H1 (cell line): ENCODE results near the gene F10. TPM values are rescaled to one million over a fixed set of nuclear protein-coding genes. Genes with fewer than 3 reads are reported as not detected.

Experiments
- CTCF ChIA-PET: fragments of 300-600 bp; sonication (Branson Sonifier 250); formaldehyde crosslinking; loops from one replicate; lab custom pipeline; 2021; ENCODE audit not compliant: partially characterized antibody; lab: Charles Lee
- POLR2A ChIA-PET: fragments of 300-600 bp; sonication (Branson Sonifier 250); formaldehyde crosslinking; loops from one replicate; lab custom pipeline; 2021; ENCODE audit warnings: inconsistent platforms; ENCODE audit not compliant: partially characterized antibody; lab: Charles Lee
- DNase-seq, 2 experiments: peaks; one replicate each; pipeline versions ENCODE4 v3.0.0 to v3.0.0-alpha.2; 2010 to 2022; ENCODE audit warnings: low spot score in 2 of 2, low read depth in 1 of 2, mixed read lengths in 1 of 2
- FAIRE-seq: peaks from 2 replicates; lab custom pipeline; 2011; peaks lifted over from hg19 to GRCh38; lab: Jason Lieb, UNC
- H2AFZ ChIP-seq: 2 replicates; pipeline ENCODE4 v1.8.1; 2012; ENCODE audit warnings: low read length, inconsistent platforms
- H2AK5ac ChIP-seq: 2 replicates; pipeline ENCODE4 v1.6.1; 2013; ENCODE audit warnings: low read depth, low read length
- H2BK120ac ChIP-seq: replicated peaks from 2 replicates; pipeline ENCODE3; 2013; ENCODE audit warnings: low read depth, low read length, inconsistent platforms
- H2BK12ac ChIP-seq: 2 replicates; pipeline ENCODE4 v1.6.1; 2013; ENCODE audit warnings: low read depth, low read length
- H2BK15ac ChIP-seq: 2 replicates; pipeline ENCODE4 v1.6.1; 2013; ENCODE audit warnings: low read length
- H2BK20ac ChIP-seq: 2 replicates; pipeline ENCODE4 v1.6.1; 2013; ENCODE audit warnings: low read length
- H2BK5ac ChIP-seq: 2 replicates; pipeline ENCODE4 v1.6.1; 2013; ENCODE audit warnings: low read depth, low read length
- H3K14ac ChIP-seq: 2 replicates; pipeline ENCODE4 v1.6.1; 2013; ENCODE audit warnings: inconsistent platforms; ENCODE audit not compliant: insufficient read length
- H3K18ac ChIP-seq: 2 replicates; pipeline ENCODE4 v1.6.1; 2013; ENCODE audit warnings: low read length; ENCODE audit errors: extremely low read depth
- H3K23ac ChIP-seq: 2 replicates; pipeline ENCODE4 v1.6.1; 2013; ENCODE audit warnings: inconsistent platforms; ENCODE audit not compliant: insufficient read length
- H3K23me2 ChIP-seq: 2 replicates; pipeline ENCODE4 v1.6.1; 2013; ENCODE audit warnings: low read depth, low read length
- H3K27ac ChIP-seq: 2 replicates; pipeline ENCODE4 v1.6.1; 2011; ENCODE audit warnings: low read depth, low read length, inconsistent platforms
- H3K27me3 ChIP-seq, 4 experiments: replicated peaks in 1 of 4; 1 replicate in 1 of 4; 2 replicates in 3 of 4; pipeline versions ENCODE4 v1.6.1 to v1.8.1; 2011 to 2013; ENCODE audit warnings: low read length in 3 of 4, mild to moderate bottlenecking in 3 of 4, inconsistent platforms in 2 of 4, mixed read lengths in 2 of 4, moderate library complexity in 1 of 4; ENCODE audit not compliant: control insufficient read depth in 3 of 4, insufficient read depth in 3 of 4; ENCODE audit errors: extremely low read depth in 1 of 4
- H3K36me3 ChIP-seq, 4 experiments: 2 replicates each; pipeline versions ENCODE4 v1.6.1 to v1.8.1; 2011 to 2013; ENCODE audit warnings: mild to moderate bottlenecking in 4 of 4, low read length in 3 of 4, moderate library complexity in 2 of 4, control low read depth in 1 of 4, inconsistent platforms in 1 of 4; ENCODE audit not compliant: insufficient read depth in 4 of 4, control insufficient read depth in 2 of 4
- H3K4ac ChIP-seq: replicated peaks from 2 replicates; pipeline ENCODE3; 2013; ENCODE audit warnings: low read length, low read depth, mixed read lengths, inconsistent platforms; ENCODE audit not compliant: insufficient read length
- H3K4me1 ChIP-seq, 4 experiments: replicated peaks in 1 of 4; 1 replicate in 1 of 4; 2 replicates in 3 of 4; pipeline versions ENCODE4 v1.6.1 to v1.8.1; 2011 to 2013; ENCODE audit warnings: low read length in 3 of 4, inconsistent platforms in 2 of 4, mixed read lengths in 1 of 4; ENCODE audit not compliant: insufficient read depth in 4 of 4, control insufficient read depth in 3 of 4
- H3K4me2 ChIP-seq, 2 experiments: 2 replicates each; pipeline versions ENCODE4 v1.6.1 to v1.8.1; 2011 to 2013; ENCODE audit warnings: low read depth in 2 of 2, low read length in 2 of 2, control low read depth in 1 of 2, inconsistent platforms in 1 of 2, mild to moderate bottlenecking in 1 of 2; ENCODE audit not compliant: insufficient read depth in 1 of 2
- H3K4me3 ChIP-seq, 4 experiments: fragments of 200-600, 300-600 bp in 1 of 4; sonication (generic), shearing (Covaris generic), sonication (Bioruptor Twin) in 1 of 4; 2 replicates each; pipeline versions ENCODE4 v1.5.1 to v1.8.1; 2011 to 2016; ENCODE audit warnings: low read length in 4 of 4, low read depth in 3 of 4, control low read depth in 2 of 4, inconsistent platforms in 2 of 4, mild to moderate bottlenecking in 2 of 4, mixed read lengths in 1 of 4, moderate library complexity in 1 of 4; ENCODE audit not compliant: insufficient read depth in 2 of 4; ENCODE audit errors: extremely low read depth in 1 of 4
- H3K56ac ChIP-seq: replicated peaks from 2 replicates; pipeline ENCODE3; 2013; ENCODE audit warnings: low read depth, mild to moderate bottlenecking, mixed read lengths, low read length, inconsistent platforms; ENCODE audit not compliant: insufficient read length
- H3K79me1 ChIP-seq: 2 replicates; pipeline ENCODE4 v1.6.1; 2013; ENCODE audit warnings: low read depth, low read length, control low read depth
- H3K79me2 ChIP-seq, 2 experiments: 2 replicates each; pipeline versions ENCODE4 v1.6.1 to v1.8.1; 2012 to 2013; ENCODE audit warnings: low read length in 2 of 2, mild to moderate bottlenecking in 2 of 2, inconsistent platforms in 1 of 2; ENCODE audit not compliant: insufficient read depth in 2 of 2, control insufficient read depth in 1 of 2
- H3K9ac ChIP-seq, 4 experiments: replicated peaks in 1 of 4; 1 replicate in 1 of 4; 2 replicates in 3 of 4; pipeline versions ENCODE4 v1.6.1 to v1.8.1; 2011 to 2013; ENCODE audit warnings: low read depth in 3 of 4, low read length in 3 of 4, control low read depth in 2 of 4, mild to moderate bottlenecking in 2 of 4, moderate library complexity in 2 of 4, inconsistent platforms in 1 of 4; ENCODE audit errors: extremely low read depth in 1 of 4
- H3K9me3 ChIP-seq, 2 experiments: 2 replicates each; pipeline versions ENCODE4 v1.6.1 to v1.8.1; 2012 to 2013; ENCODE audit warnings: mild to moderate bottlenecking in 2 of 2, moderate library complexity in 2 of 2, control low read depth in 1 of 2, inconsistent platforms in 1 of 2, low read depth in 1 of 2, low read length in 1 of 2, mixed read lengths in 1 of 2; ENCODE audit not compliant: insufficient read depth in 2 of 2
- H4K20me1 ChIP-seq, 2 experiments: replicated peaks in 1 of 2; 2 replicates each; pipeline versions ENCODE3 to v1.8.1; 2011 to 2013; ENCODE audit warnings: inconsistent platforms in 2 of 2, low read length in 2 of 2, mild to moderate bottlenecking in 1 of 2; ENCODE audit not compliant: insufficient read depth in 2 of 2, control insufficient read depth in 1 of 2
- H4K5ac ChIP-seq: 2 replicates; pipeline ENCODE4 v1.6.1; 2013; ENCODE audit warnings: low read length, low read depth, mixed read lengths, inconsistent platforms; ENCODE audit not compliant: insufficient read length
- H4K8ac ChIP-seq: 2 replicates; pipeline ENCODE4 v1.8.0; 2013; ENCODE audit warnings: mild to moderate bottlenecking, moderate library complexity, low read length, inconsistent platforms; ENCODE audit not compliant: insufficient read depth; ENCODE audit errors: extremely low read depth
- H4K91ac ChIP-seq: replicated peaks from 2 replicates; pipeline ENCODE3; 2013; ENCODE audit warnings: low read length, mixed read lengths, inconsistent platforms; ENCODE audit not compliant: insufficient read length
- ASH2L ChIP-seq: fragments of 200-600, 300-600 bp; sonication (generic); IDR thresholded peaks from one replicate; pipeline ENCODE4 v1.7.1; 2017; ENCODE audit warnings: low read length
- ATF3 ChIP-seq: IDR thresholded peaks from 2 replicates; pipeline ENCODE4 v1.6.1; 2011; ENCODE audit warnings: low read depth, mild to moderate bottlenecking, low read length; ENCODE audit not compliant: insufficient read depth
- CBX5 ChIP-seq: fragments of 300-800, 300-1000 bp; sonication (generic); IDR thresholded peaks from 2 replicates; pipeline ENCODE4 v1.7.1; 2016; ENCODE audit warnings: antibody characterized with exemption, low read length, low read depth
- CHD2 ChIP-seq: IDR thresholded peaks from 2 replicates; pipeline ENCODE4 v1.6.1; 2012; ENCODE audit warnings: low read length, improper control_type of control experiment
- EGR1 ChIP-seq: IDR thresholded peaks from 2 replicates; pipeline ENCODE4 v1.6.1; 2011; ENCODE audit warnings: low read depth, low read length, borderline replicate concordance
- EZH2 ChIP-seq: fragments of 200-600 bp; sonication (generic); IDR thresholded peaks from 2 replicates; pipeline ENCODE4 v1.7.1; 2012; ENCODE audit warnings: low read depth, mild to moderate bottlenecking, moderate library complexity, low read length, inconsistent platforms; ENCODE audit not compliant: severe bottlenecking
- MAFK ChIP-seq: IDR thresholded peaks from 2 replicates; pipeline ENCODE4 v1.6.1; 2012; ENCODE audit warnings: low read depth, mild to moderate bottlenecking, improper control_type of control experiment, low read length
- POLR2A ChIP-seq, 2 experiments: IDR thresholded peaks; 1 replicate in 1 of 2; 2 replicates in 1 of 2; pipeline ENCODE4 v1.6.1; 2011; ENCODE audit warnings: low read depth in 2 of 2, low read length in 2 of 2, mild to moderate bottlenecking in 2 of 2; ENCODE audit errors: control extremely low read depth in 1 of 2
- RFX5 ChIP-seq: IDR thresholded peaks from 2 replicates; pipeline ENCODE4 v1.6.1; 2011; ENCODE audit warnings: low read depth, low read length, improper control_type of control experiment, borderline replicate concordance
- SAP30 ChIP-seq: fragments of 300-600 bp; sonication (generic); IDR thresholded peaks from 2 replicates; pipeline ENCODE4 v1.7.1; 2012; ENCODE audit warnings: low read length, moderate library complexity, mild to moderate bottlenecking, inconsistent platforms; ENCODE audit not compliant: insufficient read depth, insufficient replicate concordance
- SIN3A ChIP-seq, 2 experiments: IDR thresholded peaks in 1 of 2; conservative IDR thresholded peaks in 1 of 2; 2 replicates each; pipeline ENCODE4 v1.6.1; 2011 to 2012; ENCODE audit warnings: low read length in 2 of 2, improper control_type of control experiment in 1 of 2, low read depth in 1 of 2, mild to moderate bottlenecking in 1 of 2
- SP1 ChIP-seq: IDR thresholded peaks from 2 replicates; pipeline ENCODE4 v1.6.1; 2011; ENCODE audit warnings: low read depth, low read length
- SP2 ChIP-seq: IDR thresholded peaks from 2 replicates; pipeline ENCODE4 v1.6.1; 2012; ENCODE audit warnings: mild to moderate bottlenecking, low read length, inconsistent platforms
- YY1 ChIP-seq: IDR thresholded peaks from 2 replicates; pipeline ENCODE4 v1.6.1; 2011; ENCODE audit warnings: low read depth, mild to moderate bottlenecking, low read length
- WGBS, 2 experiments: shearing (Covaris generic) in 1 of 2; methylation state at CpG; one replicate each; pipeline versions ENCODE4 v1.1.6 to v1.1.7; 2013 to 2015; ENCODE audit warnings: low lambda C conversion rate in 2 of 2, mixed read lengths in 2 of 2, inconsistent platforms in 1 of 2, low coverage in 1 of 2, missing lambda C conversion rate in 1 of 2; ENCODE audit not compliant: insufficient replicate concordance in 2 of 2, insufficient coverage in 1 of 2, insufficient read length in 1 of 2; ENCODE audit errors: extremely low coverage in 1 of 2, missing lambda C conversion rate in 1 of 2; 5-methylcytosine and 5-hydroxymethylcytosine counted together
- polyA plus RNA-seq, 7 experiments: library from polyadenylated mRNA; depleted of rRNA in 3 of 7; stranded (reverse) in 5 of 7; unstranded in 2 of 7; fragments of >200 nt in 5 of 7; fragments of 200-250 nt in 2 of 7; gene quantifications; 1 replicate in 5 of 7; 2 replicates in 1 of 7; 4 replicates in 1 of 7; pipeline versions ENCODE4 v1.2.1 to v1.2.3, GENCODE V29; 2011 to 2013; ENCODE audit warnings: missing spikeins in 2 of 7, mixed read lengths in 2 of 7
- total RNA-seq: library from RNA; stranded (reverse); fragmentation: NEBNext Ultra II Directional; extraction: Animal tissue kit (Norgen Biotek cat#: 25700); gene quantifications from 2 replicates; pipeline ENCODE4 v1.2.1, GENCODE V29; 2021

The F10 gene
- total and polyA plus RNA-seq, 2 of the 8 experiments (the other 6 are each of a cell fraction or from before 2014, with no cell fraction given): 2.0 to 4.2 TPM

DNA sequence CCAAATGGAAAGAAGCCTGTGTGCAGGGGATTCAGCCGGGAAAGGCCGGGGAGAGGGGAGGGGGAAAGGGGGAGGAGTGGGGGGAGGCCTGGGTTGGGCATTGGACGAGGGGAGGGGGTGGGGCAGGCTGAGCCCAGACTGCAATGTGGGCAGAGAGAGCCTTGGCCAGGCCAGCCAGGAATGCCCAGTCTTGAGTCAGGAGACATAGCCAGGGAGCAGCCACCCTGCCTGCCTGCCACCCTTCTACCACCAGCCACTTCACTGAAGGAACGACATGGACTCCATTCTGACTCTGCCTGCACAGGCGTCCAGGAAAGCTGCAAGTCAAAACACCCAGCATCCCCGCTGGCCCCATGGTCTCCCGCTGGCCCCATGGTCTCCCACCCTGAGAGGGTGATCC, 36.3 kb downstream of the F10 start:
- 72% methylated on average over 4 of the region's 7 CpGs; no CpG with 5 or more reads in 1 of the 2 experiments for WGBS, 2 experiments
- H3K23ac ChIP-seq: no peak overlapping the region
- POLR2A ChIA-PET: interaction anchor here (1.3 to 2.4 kb wide), 4 partner anchors 17 to 233 kb away, joined by 3 to 9 read pairs (median 6); partner anchors contain the start of genes CUL4A and PCID2

More for the DNA sequence above, 36.3 kb downstream of the F10 start:
- Histone ChIP-seq H3K27me3 (no peaks in the 10 kb centered on the region; a peak in 1 of 7 replicates), H2BK5ac (0 out of 2 replicates have a peak overlapping the region, but pooled peaks have one; percentile 9), H4K8ac (no peak overlapping the region), H4K20me1 (no peaks in the 10 kb centered on the region), H3K9me3 (no peaks in the 10 kb centered on the region), H2BK120ac (no peak overlapping the region)
- no peak for TF ChIP-seq SAP30
- no peak for TF ChIP-seq CBX5
- TF ChIP-seq ATF3: no peak
- no peak for TF ChIP-seq EZH2
- no peak for TF ChIP-seq SP1
- TF ChIP-seq ASH2L: no peak
- no peak for TF ChIP-seq CHD2
- no peak for TF ChIP-seq RFX5
- TF ChIP-seq POLR2A (IDR thresholded peaks at IDR 0.05; ENCODE audit: control extremely low read depth in 1 of 2, low read depth in 2 of 2, low read length in 2 of 2): no peak
- no peak for TF ChIP-seq SIN3A (conservative IDR thresholded peaks at IDR 0.05 in 1 of 2, IDR thresholded peaks at IDR 0.05 in 1 of 2; ENCODE audit: low read depth in 1 of 2, low read length in 2 of 2)
- no peak for TF ChIP-seq MAFK
- no peak for TF ChIP-seq EGR1
- TF ChIP-seq SP2: no peak
- TF ChIP-seq YY1: no peak
- TF ChIP-seq, all 59 proteins: peak for 0
- Histone ChIP-seq H4K91ac (no peak overlapping the region), H3K14ac (no peak overlapping the region), H3K4me1 (peaks cover 0 to 22% (median 14%) of the 10 kb centered on the region in 4 experiments; a peak in 6 of 7 replicates), H4K5ac (no peak overlapping the region), H3K27ac (no peak overlapping the region), H2AFZ (no peak overlapping the region), H3K79me2 (no peaks in the 10 kb centered on the region), H3K56ac (no peak overlapping the region), H3K4me3 (no peak overlapping the region), H3K23me2 (no peaks in the 10 kb centered on the region; the same call in 1 of the 2 replicates), H3K4me2 (no peak overlapping the region; a peak in 2 of 4 replicates), H2BK15ac (no peak overlapping the region), H3K36me3 (no peaks in the 10 kb centered on the region), H3K79me1 (no peaks in the 10 kb centered on the region), H3K18ac (no peak overlapping the region), H2BK12ac (no peak overlapping the region), H3K4ac (peak overlapping the region; percentile 25), H3K9ac (no peak overlapping the region), H2BK20ac (no peak overlapping the region), H2AK5ac (0 out of 2 replicates have a peak overlapping the region, but pooled peaks have one; percentile 39)
- FAIRE-seq (no peak), DNase-seq (no peak)
- CTCF ChIA-PET: interaction anchor here (1.2 to 2.0 kb wide), 3 partner anchors 17 to 129 kb away, joined by 3 to 6 read pairs (median 5); no protein-coding TSS in a partner anchor
